GM19099 (cell line): ENCODE measurements around the gene MIB2.

Experiments used
- POLR2A ChIP-seq: IDR thresholded peaks from 3 replicates; pipeline ENCODE4 v1.6.1; 2011; ENCODE audit warnings: low read depth; ENCODE audit not compliant: insufficient read length; ENCODE audit errors: extremely low read depth

The MIB2 gene

GRCh38 chr1:1593834-1594601 is 21.3 kb upstream of the MIB2 start:
- no peak for TF ChIP-seq POLR2A

- no peak for TF ChIP-seq POLR2A
Measured at GRCh38 chr1:1594602-1595260, 20.6 kb upstream of the MIB2 start.

GRCh38 chr1:1596493-1597274 is 18.6 kb upstream of the MIB2 start:
- no peak for TF ChIP-seq POLR2A

- TF ChIP-seq POLR2A, result no peak
Measured at GRCh38 chr1:1597275-1597930, 17.9 kb upstream of the MIB2 start.

- no peak for TF ChIP-seq POLR2A
Measured at GRCh38 chr1:1598051-1598719, 17.1 kb upstream of the MIB2 start.

GRCh38 chr1:1598720-1599029 is 16.6 kb upstream of the MIB2 start:
- no peak for TF ChIP-seq POLR2A

- no peak for TF ChIP-seq POLR2A
Measured at GRCh38 chr1:1599030-1599934, 16.0 kb upstream of the MIB2 start.

GRCh38 chr1:1599935-1600860 is 15.1 kb upstream of the MIB2 start, which contains the start of gene FNDC10:
Gene FNDC10, minus strand, starts transcription at chr1:1600135. Its CDS starts 120 bp downstream, at chr1:1600015.
- TF ChIP-seq POLR2A, result no peak

GRCh38 chr1:1600861-1601563 is 14.3 kb upstream of the MIB2 start:
- no peak for TF ChIP-seq POLR2A

GRCh38 chr1:1601564-1602303 is 13.6 kb upstream of the MIB2 start:
- no peak for TF ChIP-seq POLR2A

- no peak for TF ChIP-seq POLR2A
Measured at GRCh38 chr1:1602304-1602967, 12.9 kb upstream of the MIB2 start.
